ENCODE results near the gene CBX4. TPM values are rescaled to one million over a fixed set of nuclear protein-coding genes. Genes with fewer than 3 reads are reported as not detected.

Gene CBX4
- total RNA-seq, 1 donor from 2014 or later = 2.7 TPM

DNA sequence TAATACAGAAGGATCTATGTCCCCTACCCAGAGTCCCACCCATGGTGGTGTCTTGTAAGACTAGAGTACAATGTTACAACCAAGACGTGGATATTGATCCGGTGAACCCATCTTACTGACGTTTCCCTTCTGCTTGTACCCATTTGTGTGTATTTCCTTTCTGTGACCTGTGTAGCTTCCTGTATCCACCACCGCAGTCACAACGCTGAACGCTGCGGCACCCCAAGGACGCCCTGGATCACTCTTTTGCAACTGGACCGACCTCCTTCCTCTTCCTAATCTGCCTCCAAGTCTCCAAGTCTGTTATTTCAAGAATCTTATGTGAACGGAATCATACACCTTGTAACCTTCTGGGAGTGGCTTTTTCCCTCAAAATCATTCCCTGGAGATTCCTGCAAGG is 33.5 kb upstream of the CBX4 start:
- no peak overlapping the region for H3K27ac ChIP-seq
- no peak overlapping the region for H3K4me2 ChIP-seq
- H3K4me1 ChIP-seq = peaks cover 28% of the 10 kb centered on the region
- Mint-ChIP-seq H3K27me3 (ENCODE audit: insufficient read depth, low read depth) (peaks cover 6% of the 10 kb centered on the region), H3K9me3 (peaks cover 4% of the 10 kb centered on the region), H3K27ac (no peak overlapping the region), H3K4me3 (no peak overlapping the region), H3K36me3 (peaks cover 4% of the 10 kb centered on the region), H3K4me1 (peaks cover 32% of the 10 kb centered on the region)
- H3K27me3 ChIP-seq = no peaks in the 10 kb centered on the region
- H3K9me3 ChIP-seq (ENCODE audit: low read depth) = no peaks in the 10 kb centered on the region
- TF ChIP-seq EZH2 (IDR thresholded peaks at IDR 0.05) = no peak
- no peak for TF ChIP-seq EZH2phosphoT487 (IDR thresholded peaks at IDR 0.05)
- TF ChIP-seq, protein P1, sequence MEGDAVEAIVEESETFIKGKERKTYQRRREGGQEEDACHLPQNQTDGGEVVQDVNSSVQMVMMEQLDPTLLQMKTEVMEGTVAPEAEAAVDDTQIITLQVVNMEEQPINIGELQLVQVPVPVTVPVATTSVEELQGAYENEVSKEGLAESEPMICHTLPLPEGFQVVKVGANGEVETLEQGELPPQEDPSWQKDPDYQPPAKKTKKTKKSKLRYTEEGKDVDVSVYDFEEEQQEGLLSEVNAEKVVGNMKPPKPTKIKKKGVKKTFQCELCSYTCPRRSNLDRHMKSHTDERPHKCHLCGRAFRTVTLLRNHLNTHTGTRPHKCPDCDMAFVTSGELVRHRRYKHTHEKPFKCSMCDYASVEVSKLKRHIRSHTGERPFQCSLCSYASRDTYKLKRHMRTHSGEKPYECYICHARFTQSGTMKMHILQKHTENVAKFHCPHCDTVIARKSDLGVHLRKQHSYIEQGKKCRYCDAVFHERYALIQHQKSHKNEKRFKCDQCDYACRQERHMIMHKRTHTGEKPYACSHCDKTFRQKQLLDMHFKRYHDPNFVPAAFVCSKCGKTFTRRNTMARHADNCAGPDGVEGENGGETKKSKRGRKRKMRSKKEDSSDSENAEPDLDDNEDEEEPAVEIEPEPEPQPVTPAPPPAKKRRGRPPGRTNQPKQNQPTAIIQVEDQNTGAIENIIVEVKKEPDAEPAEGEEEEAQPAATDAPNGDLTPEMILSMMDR (IDR thresholded peaks at IDR 0.05) = no peak
- no peak overlapping the region for H2AFZ ChIP-seq (replicated peaks)
- H3F3A ChIP-seq (ENCODE audit: low read depth) = peaks cover 15% of the 10 kb centered on the region
- H4K20me1 ChIP-seq (ENCODE audit: low read depth) = no peaks in the 10 kb centered on the region
- no peak for DNase-seq (ENCODE audit: low spot score)
- H3K9ac ChIP-seq = no peak overlapping the region
- H3K79me2 ChIP-seq (ENCODE audit: low read depth) = no peaks in the 10 kb centered on the region
- H3K4me3 ChIP-seq = no peak overlapping the region
- no peaks in the 10 kb centered on the region for H3K36me3 ChIP-seq

DNA sequence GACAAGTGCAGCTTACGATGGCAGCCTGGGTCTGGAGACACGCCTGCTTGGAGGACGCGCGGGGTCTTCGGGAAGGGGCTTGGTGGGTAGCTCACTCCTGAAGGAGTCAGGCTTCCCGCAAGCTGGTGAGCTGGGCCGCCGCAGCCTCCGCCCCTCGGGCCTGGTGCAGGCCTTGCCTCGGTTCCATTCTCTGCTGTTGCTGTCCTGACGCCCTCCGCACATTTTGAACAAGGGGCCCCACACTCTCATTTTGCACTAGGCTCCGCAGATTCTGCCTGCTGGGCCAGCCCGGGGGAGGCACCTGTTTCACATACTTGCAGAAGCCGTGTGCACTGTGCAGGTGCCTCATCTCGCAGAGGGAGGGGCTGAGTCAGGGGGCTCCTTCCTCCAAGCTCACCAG is 31.9 kb upstream of the CBX4 start:
- peaks cover 23% of the 10 kb centered on the region for H3K4me1 ChIP-seq
- no peak overlapping the region for H3K27ac Mint-ChIP-seq
- no peaks in the 10 kb centered on the region for H3K36me3 ChIP-seq
- H3K27ac ChIP-seq = no peak overlapping the region
- no peaks in the 10 kb centered on the region for H3K27me3 ChIP-seq
- no peak overlapping the region for H2AFZ ChIP-seq (replicated peaks)
- peaks cover under 1% of the 10 kb centered on the region for H3K9me3 Mint-ChIP-seq
- no peak overlapping the region for H3K4me2 ChIP-seq
- no peaks in the 10 kb centered on the region for H4K20me1 ChIP-seq (ENCODE audit: low read depth)
- peaks cover 2% of the 10 kb centered on the region for H3K27me3 Mint-ChIP-seq (ENCODE audit: insufficient read depth, low read depth)
- DNase-seq (ENCODE audit: low spot score) = no peak
- no peak overlapping the region for H3K9ac ChIP-seq
- peaks cover under 1% of the 10 kb centered on the region for H3K36me3 Mint-ChIP-seq
- no peaks in the 10 kb centered on the region for H3K79me2 ChIP-seq (ENCODE audit: low read depth)
- H3K9me3 ChIP-seq (ENCODE audit: low read depth) = no peaks in the 10 kb centered on the region
- no peak overlapping the region for H3K4me3 ChIP-seq
- H3F3A ChIP-seq (ENCODE audit: low read depth) = peaks cover 15% of the 10 kb centered on the region
- H3K4me3 Mint-ChIP-seq = no peak overlapping the region
- TF ChIP-seq EZH2phosphoT487 (IDR thresholded peaks at IDR 0.05) (no peak), EZH2 (IDR thresholded peaks at IDR 0.05) (no peak)
- TF ChIP-seq, protein P1 (IDR thresholded peaks at IDR 0.05) = no peak
- H3K4me1 Mint-ChIP-seq = peaks cover 31% of the 10 kb centered on the region

DNA sequence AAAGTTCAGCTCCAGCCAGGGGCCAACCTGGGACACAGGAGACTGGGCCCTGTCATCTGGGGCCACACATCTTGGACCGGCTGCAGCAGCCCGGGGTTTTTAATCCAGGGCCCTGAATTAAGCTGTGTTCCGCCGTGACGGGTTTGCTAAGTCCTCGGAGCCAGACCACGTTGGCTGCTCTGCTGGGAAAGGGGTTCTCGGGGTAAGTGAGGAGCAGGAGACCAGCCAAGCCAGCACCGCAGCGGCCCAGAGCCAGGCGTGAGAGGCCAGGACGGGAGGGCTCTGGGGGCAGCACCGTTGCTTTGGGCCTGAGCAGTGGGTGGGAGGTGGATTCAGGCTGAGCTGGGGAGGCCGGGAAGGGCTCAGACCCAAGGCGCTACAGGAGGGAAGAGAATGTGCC is 31.3 kb upstream of the CBX4 start:
- peak overlapping the region; percentile 83 for H3K27ac Mint-ChIP-seq
- TF ChIP-seq, protein P1 (IDR thresholded peaks at IDR 0.05) = no peak
- no peak for TF ChIP-seq EZH2phosphoT487 (IDR thresholded peaks at IDR 0.05)
- no peak for TF ChIP-seq EZH2 (IDR thresholded peaks at IDR 0.05)

More for the DNA sequence above, 31.3 kb upstream of the CBX4 start:
- Histone ChIP-seq H2AFZ (replicated peaks) (no peak overlapping the region), H3K4me1 (peaks cover 23% of the 10 kb centered on the region), H3K27ac (no peak overlapping the region), H3F3A (ENCODE audit: low read depth) (peaks cover 15% of the 10 kb centered on the region), H3K79me2 (ENCODE audit: low read depth) (no peaks in the 10 kb centered on the region), H3K4me3 (no peak overlapping the region), H3K4me2 (no peak overlapping the region), H3K9ac (no peak overlapping the region), H4K20me1 (ENCODE audit: low read depth) (no peaks in the 10 kb centered on the region), H3K27me3 (no peaks in the 10 kb centered on the region), H3K36me3 (no peaks in the 10 kb centered on the region), H3K9me3 (ENCODE audit: low read depth) (no peaks in the 10 kb centered on the region)
- Mint-ChIP-seq H3K36me3 (no peaks in the 10 kb centered on the region), H3K27me3 (ENCODE audit: insufficient read depth, low read depth) (peaks cover 2% of the 10 kb centered on the region), H3K4me1 (peaks cover 31% of the 10 kb centered on the region), H3K4me3 (peak overlapping the region; percentile 21), H3K9me3 (no peaks in the 10 kb centered on the region)
- no peak for DNase-seq (ENCODE audit: low spot score)
